Neuronal stem cell (in vitro differentiated cells): ENCODE results near the gene SMARCA2.

Source experiments
- DNase-seq: peaks from one replicate; pipeline ENCODE4 v3.0.0-alpha.2; 2013; ENCODE audit warnings: low spot score
- H2AFZ ChIP-seq: one replicate; pipeline ENCODE4 v1.6.1; 2013; ENCODE audit warnings: mild to moderate bottlenecking, low read length, inconsistent platforms
- H2AK5ac ChIP-seq: 2 replicates; pipeline ENCODE4 v1.6.1; 2013; ENCODE audit warnings: low read depth, mild to moderate bottlenecking, inconsistent platforms, low read length, moderate library complexity, mixed read lengths
- H2BK120ac ChIP-seq: 2 replicates; pipeline ENCODE4 v1.6.1; 2013; ENCODE audit warnings: low read depth, mild to moderate bottlenecking, inconsistent platforms, low read length, moderate library complexity, mixed read lengths
- H2BK12ac ChIP-seq: one replicate; pipeline ENCODE4 v1.6.1; 2013; ENCODE audit warnings: low read length, inconsistent platforms
- H2BK15ac ChIP-seq: 2 replicates; pipeline ENCODE4 v1.6.1; 2013; ENCODE audit warnings: mild to moderate bottlenecking, low read length, inconsistent platforms, mixed read lengths
- H2BK5ac ChIP-seq: one replicate; pipeline ENCODE4 v1.6.1; 2013; ENCODE audit warnings: inconsistent platforms, mild to moderate bottlenecking, low read length, moderate library complexity
- H3K14ac ChIP-seq: one replicate; pipeline ENCODE4 v1.6.1; 2013; ENCODE audit warnings: low read length, inconsistent platforms
- H3K18ac ChIP-seq: 2 replicates; pipeline ENCODE4 v1.6.1; 2013; ENCODE audit warnings: low read length, inconsistent platforms
- H3K23ac ChIP-seq: 2 replicates; pipeline ENCODE4 v1.6.1; 2013; ENCODE audit warnings: low read depth, mild to moderate bottlenecking, mixed read lengths, low read length, inconsistent platforms; ENCODE audit not compliant: poor library complexity
- H3K27ac ChIP-seq: replicated peaks from 3 replicates; pipeline ENCODE4 v1.5.1; 2013; ENCODE audit warnings: low read length, inconsistent platforms
- H3K27me3 ChIP-seq, 3 experiments: 2 replicates each; pipeline ENCODE4 v1.6.1; 2013; ENCODE audit warnings: low read length in 3 of 3, mild to moderate bottlenecking in 2 of 3, inconsistent platforms in 1 of 3, low read depth in 1 of 3, mixed read lengths in 1 of 3, moderate library complexity in 1 of 3; ENCODE audit not compliant: control insufficient read depth in 3 of 3, insufficient read depth in 3 of 3
- H3K36me3 ChIP-seq, 2 donors: replicated peaks in 1 of 2; 2 replicates each; pipeline ENCODE4 v1.6.1; 2013; ENCODE audit warnings: low read length in 2 of 2; ENCODE audit not compliant: control insufficient read depth in 2 of 2, insufficient read depth in 2 of 2
- H3K4ac ChIP-seq: 2 replicates; pipeline ENCODE4 v1.6.1; 2013; ENCODE audit warnings: inconsistent platforms, mild to moderate bottlenecking, low read length, moderate library complexity
- H3K4me1 ChIP-seq, 2 donors: 1 replicate in 1 of 2; 2 replicates in 1 of 2; pipeline ENCODE4 v1.6.1; 2013; ENCODE audit warnings: low read length in 2 of 2, low read depth in 1 of 2; ENCODE audit not compliant: control insufficient read depth in 2 of 2, insufficient read depth in 1 of 2
- H3K4me2 ChIP-seq: one replicate; pipeline ENCODE4 v1.6.1; 2013; ENCODE audit warnings: mild to moderate bottlenecking, low read length, inconsistent platforms; ENCODE audit not compliant: insufficient read depth, poor library complexity, severe bottlenecking
- H3K4me3 ChIP-seq, 2 donors: 2 replicates each; pipeline ENCODE4 v1.5.1; 2013; ENCODE audit warnings: low read length in 2 of 2, mild to moderate bottlenecking in 2 of 2, inconsistent platforms in 1 of 2, moderate library complexity in 1 of 2
- H3K79me1 ChIP-seq: one replicate; pipeline ENCODE4 v1.6.1; 2013; ENCODE audit warnings: low read depth, mild to moderate bottlenecking, inconsistent platforms, low read length, moderate library complexity
- H3K9ac ChIP-seq: one replicate; pipeline ENCODE4 v1.6.1; 2013; ENCODE audit warnings: mild to moderate bottlenecking, low read depth, low read length, inconsistent platforms; ENCODE audit not compliant: poor library complexity
- H3K9me3 ChIP-seq, 2 donors: replicated peaks in 1 of 2; 2 replicates each; pipeline versions ENCODE3 to v1.6.1; 2013; ENCODE audit warnings: low read length in 2 of 2, mild to moderate bottlenecking in 2 of 2, inconsistent platforms in 1 of 2, low read depth in 1 of 2, mixed read lengths in 1 of 2, moderate library complexity in 1 of 2; ENCODE audit not compliant: control insufficient read depth in 2 of 2, insufficient read depth in 1 of 2
- H4K8ac ChIP-seq: one replicate; pipeline ENCODE4 v1.6.1; 2013; ENCODE audit warnings: low read depth, mild to moderate bottlenecking, inconsistent platforms, low read length, moderate library complexity
- H4K91ac ChIP-seq: one replicate; pipeline ENCODE4 v1.6.1; 2013; ENCODE audit warnings: low read length, low read depth, mild to moderate bottlenecking, inconsistent platforms; ENCODE audit not compliant: poor library complexity
- WGBS, 2 donors: extraction: QIAGEN DNeasy Blood & Tissue Kit; methylation state at CpG; one replicate each; pipeline ENCODE4 v1.1.7; 2013; ENCODE audit warnings: missing lambda C conversion rate in 2 of 2, mixed read lengths in 1 of 2; ENCODE audit not compliant: insufficient read length in 2 of 2, insufficient replicate concordance in 1 of 2; ENCODE audit errors: extremely low coverage in 2 of 2; 5-methylcytosine and 5-hydroxymethylcytosine counted together

SMARCA2 gene

DNA sequence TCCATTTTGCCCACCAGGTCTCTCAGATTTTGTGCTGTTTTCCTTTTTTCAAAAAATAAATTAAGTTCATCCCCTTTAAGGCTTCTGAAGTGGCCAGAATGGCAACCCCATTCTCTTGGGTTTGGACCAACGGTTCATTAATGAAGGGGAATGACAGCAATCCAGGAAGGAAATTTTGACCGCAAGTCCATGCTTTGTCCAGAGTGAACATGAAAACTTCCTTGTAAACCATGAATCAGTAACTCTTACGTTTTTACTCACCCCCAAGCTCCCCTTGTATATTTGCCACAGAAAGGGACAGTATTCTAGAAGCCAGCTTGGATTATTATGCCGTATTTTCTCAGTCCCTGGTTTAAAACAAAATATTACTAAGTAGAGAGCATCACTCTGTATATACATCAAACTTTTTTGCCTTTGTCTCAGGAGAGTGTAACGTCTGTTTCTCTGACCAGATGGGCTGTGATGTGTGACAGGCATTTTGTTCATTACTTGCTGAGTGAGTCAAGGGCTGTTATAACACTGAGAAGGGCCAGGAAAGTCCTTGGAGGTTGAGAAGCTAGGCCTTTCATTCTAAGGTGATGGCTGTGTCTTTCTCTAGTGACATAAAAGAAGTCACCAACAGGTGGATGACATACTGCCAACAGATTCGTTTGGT lies 148.2 kb downstream of the SMARCA2 start:
- Histone ChIP-seq H2BK15ac (no peak overlapping the region), H3K4me2 (no peak overlapping the region), H4K8ac (no peak overlapping the region), H3K27ac (no peak overlapping the region), H3K27me3 (no peaks in the 10 kb centered on the region), H3K4ac (no peak overlapping the region), H2AFZ (no peak overlapping the region), H2AK5ac (no peak overlapping the region), H3K4me3 (no peak overlapping the region), H3K9ac (no peak overlapping the region), H2BK120ac (no peak overlapping the region), H4K91ac (no peak overlapping the region), H2BK12ac (no peak overlapping the region), H2BK5ac (no peak overlapping the region), H3K79me1 (no peaks in the 10 kb centered on the region), H3K36me3 (peaks cover 0 to 4% of the 10 kb centered on the region in 2 donors), H3K4me1 (peaks cover 7 to 9% of the 10 kb centered on the region in 2 donors), H3K18ac (no peak overlapping the region), H3K9me3 (no peaks in the 10 kb centered on the region), H3K14ac (no peak overlapping the region), H3K23ac (no peak overlapping the region)
- WGBS, 2 donors, result no CpG with 5 or more reads among the region's 6 CpGs
- DNase-seq, result no peak

GRCh38 chr9:2164268-2164667 lies 149.1 kb downstream of the SMARCA2 start:
- H3K9me3 ChIP-seq, result no peaks in the 10 kb centered on the region
- H4K8ac ChIP-seq, result no peak overlapping the region
- no peak overlapping the region for H3K4me3 ChIP-seq
- H2BK120ac ChIP-seq, result no peak overlapping the region
- no peak overlapping the region for H2AK5ac ChIP-seq
- no peak overlapping the region for H2BK5ac ChIP-seq
- H3K14ac ChIP-seq, result no peak overlapping the region
- H3K79me1 ChIP-seq, result no peaks in the 10 kb centered on the region
- no CpG with 5 or more reads among the region's 1 CpG for WGBS, 2 donors
- no peak overlapping the region for H3K18ac ChIP-seq
- H3K4me1 ChIP-seq, result peaks cover 7 to 9% of the 10 kb centered on the region in 2 donors
- H3K36me3 ChIP-seq, result peaks cover 0 to 9% of the 10 kb centered on the region in 2 donors
- H3K4me2 ChIP-seq, result no peak overlapping the region
- H2BK15ac ChIP-seq, result no peak overlapping the region
- H2BK12ac ChIP-seq, result no peak overlapping the region
- no peak overlapping the region for H3K23ac ChIP-seq
- H3K4ac ChIP-seq, result no peak overlapping the region
- H2AFZ ChIP-seq, result no peak overlapping the region
- no peak for DNase-seq
- H3K27ac ChIP-seq, result no peak overlapping the region
- H4K91ac ChIP-seq, result no peak overlapping the region
- no peaks in the 10 kb centered on the region for H3K27me3 ChIP-seq
- H3K9ac ChIP-seq, result no peak overlapping the region

DNA sequence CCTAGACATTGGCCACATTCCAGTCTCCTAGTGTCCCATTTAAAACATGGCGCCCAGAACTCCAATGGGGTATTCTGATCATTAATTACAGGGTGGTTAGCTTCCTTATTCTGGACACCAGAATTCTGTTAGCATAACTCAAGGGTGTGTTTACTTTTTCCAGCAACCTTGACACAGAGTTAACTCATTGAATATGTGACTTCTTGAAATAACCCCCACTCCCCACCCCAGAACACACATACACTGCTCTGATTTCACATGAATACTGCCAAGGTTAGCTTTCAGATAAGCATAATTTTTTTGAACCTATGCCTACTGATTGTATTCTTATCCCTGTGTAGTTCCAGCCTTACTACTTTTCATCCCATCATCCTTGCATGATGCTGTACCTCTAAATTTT lies 151.1 kb downstream of the SMARCA2 start:
- H3K4me2 ChIP-seq, result no peak overlapping the region
- no peak overlapping the region for H2BK120ac ChIP-seq
- H3K79me1 ChIP-seq, result no peaks in the 10 kb centered on the region
- no peak overlapping the region for H4K91ac ChIP-seq
- no peak overlapping the region for H2BK12ac ChIP-seq
- H2AFZ ChIP-seq, result no peak overlapping the region
- no peak overlapping the region for H3K4me3 ChIP-seq
- peaks cover 0 to 9% of the 10 kb centered on the region in 2 donors for H3K36me3 ChIP-seq
- no peak overlapping the region for H2AK5ac ChIP-seq
- no peak overlapping the region for H3K14ac ChIP-seq
- H3K4ac ChIP-seq, result no peak overlapping the region
- H3K4me1 ChIP-seq, result peaks cover 0 to 4% of the 10 kb centered on the region in 2 donors
- DNase-seq, result no peak
- no peak overlapping the region for H3K18ac ChIP-seq
- no peaks in the 10 kb centered on the region for H3K9me3 ChIP-seq
- H4K8ac ChIP-seq, result no peak overlapping the region
- H3K9ac ChIP-seq, result no peak overlapping the region
- H3K23ac ChIP-seq, result no peak overlapping the region
- H2BK15ac ChIP-seq, result no peak overlapping the region
- H3K27ac ChIP-seq, result no peak overlapping the region
- H2BK5ac ChIP-seq, result no peak overlapping the region
- H3K27me3 ChIP-seq, result no peaks in the 10 kb centered on the region
- no CpG with 5 or more reads among the region's 1 CpG for WGBS, 2 donors

GRCh38 chr9:2169035-2169434 lies 153.9 kb downstream of the SMARCA2 start:
- H2BK12ac ChIP-seq, result no peak overlapping the region
- H3K9me3 ChIP-seq, result peaks cover 3 to 20% of the 10 kb centered on the region in 2 donors
- H3K9ac ChIP-seq, result no peak overlapping the region
- no peak overlapping the region for H4K91ac ChIP-seq
- H3K27me3 ChIP-seq, result no peaks in the 10 kb centered on the region
- H2BK15ac ChIP-seq, result no peak overlapping the region
- no peak overlapping the region for H2BK5ac ChIP-seq
- no CpG with 5 or more reads among the region's 8 CpGs for WGBS, 2 donors
- DNase-seq, result no peak
- no peaks in the 10 kb centered on the region for H3K79me1 ChIP-seq
- no peak overlapping the region for H3K23ac ChIP-seq
- peaks cover 2 to 7% of the 10 kb centered on the region in 2 donors for H3K36me3 ChIP-seq
- H2AK5ac ChIP-seq, result no peak overlapping the region
- no peak overlapping the region for H4K8ac ChIP-seq
- H3K4me1 ChIP-seq, result peaks cover 0 to 4% of the 10 kb centered on the region in 2 donors
- no peak overlapping the region for H3K27ac ChIP-seq
- no peak overlapping the region for H3K18ac ChIP-seq
- H3K4me3 ChIP-seq, result no peak overlapping the region
- H3K4me2 ChIP-seq, result no peak overlapping the region
- no peak overlapping the region for H2BK120ac ChIP-seq
- H3K4ac ChIP-seq, result no peak overlapping the region
- H3K14ac ChIP-seq, result no peak overlapping the region
- no peak overlapping the region for H2AFZ ChIP-seq
